Mesothelial cell of epicardium (in vitro differentiated cells): Measurements from ENCODE around the gene SETMAR. TPM values are rescaled to one million over a fixed set of nuclear protein-coding genes. Genes with fewer than 3 reads are reported as not detected.
A peak's percentile ranks its signal among the peaks of the same experiment; 100 is the strongest.

Experiments used
- DNase-seq, 2 experiments: peaks; one replicate each; pipeline ENCODE4 v3.0.0; 2021; ENCODE audit warnings: low spot score in 2 of 2; ENCODE audit not compliant: unreplicated experiment in 2 of 2
- H3K27ac Mint-ChIP-seq: 2 replicates; pipeline ENCODE4 v1.8.0; 2021; ENCODE audit warnings: mixed read lengths
- H3K27me3 Mint-ChIP-seq: 2 replicates; pipeline ENCODE4 v1.8.0; 2021; ENCODE audit warnings: low read depth, mixed read lengths
- H3K36me3 Mint-ChIP-seq: 2 replicates; pipeline ENCODE4 v1.8.0; 2021; ENCODE audit warnings: mixed read lengths
- H3K4me1 Mint-ChIP-seq: 2 replicates; pipeline ENCODE4 v1.8.0; 2021; ENCODE audit warnings: mixed read lengths
- H3K4me3 Mint-ChIP-seq: 2 replicates; pipeline ENCODE4 v1.8.0; 2021; ENCODE audit warnings: mild to moderate bottlenecking, moderate library complexity, mixed read lengths
- H3K9me3 Mint-ChIP-seq: 2 replicates; pipeline ENCODE4 v1.8.0; 2021; ENCODE audit warnings: mixed read lengths
- CTCF ChIP-seq: fragments of 200-600 bp; sonication (generic); IDR thresholded peaks from one replicate; pipeline ENCODE4 v1.5.0; 2021; ENCODE audit warnings: antibody characterized with exemption; ENCODE audit not compliant: unreplicated experiment
- total RNA-seq: library from RNA; stranded (reverse); gene quantifications from 3 replicates; pipeline ENCODE4 v1.2.1, GENCODE V29; 2021

SETMAR gene
- total RNA-seq, 1 donor from 2014 or later = 32.3 TPM

- peaks cover 16% of the 10 kb centered on the region for H3K36me3 Mint-ChIP-seq
- no peak for DNase-seq
- no peak overlapping the region for H3K4me3 Mint-ChIP-seq
- no peaks in the 10 kb centered on the region for H3K9me3 Mint-ChIP-seq
- peaks cover 56% of the 10 kb centered on the region for H3K4me1 Mint-ChIP-seq
- no peaks in the 10 kb centered on the region for H3K27me3 Mint-ChIP-seq
- no peak for TF ChIP-seq CTCF
- H3K27ac Mint-ChIP-seq = peak overlapping the region; percentile 27
Measured at GRCh38 chr3:4306860-4307259, 3.7 kb downstream of the SETMAR start.

- Mint-ChIP-seq H3K36me3 (peaks cover 31% of the 10 kb centered on the region), H3K27ac (no peak overlapping the region), H3K27me3 (no peaks in the 10 kb centered on the region), H3K4me1 (peaks cover 61% of the 10 kb centered on the region), H3K4me3 (no peak overlapping the region), H3K9me3 (no peaks in the 10 kb centered on the region)
- no peak for DNase-seq
- TF ChIP-seq CTCF = no peak
Measured at GRCh38 chr3:4309491-4310128, 6.4 kb downstream of the SETMAR start.

DNA sequence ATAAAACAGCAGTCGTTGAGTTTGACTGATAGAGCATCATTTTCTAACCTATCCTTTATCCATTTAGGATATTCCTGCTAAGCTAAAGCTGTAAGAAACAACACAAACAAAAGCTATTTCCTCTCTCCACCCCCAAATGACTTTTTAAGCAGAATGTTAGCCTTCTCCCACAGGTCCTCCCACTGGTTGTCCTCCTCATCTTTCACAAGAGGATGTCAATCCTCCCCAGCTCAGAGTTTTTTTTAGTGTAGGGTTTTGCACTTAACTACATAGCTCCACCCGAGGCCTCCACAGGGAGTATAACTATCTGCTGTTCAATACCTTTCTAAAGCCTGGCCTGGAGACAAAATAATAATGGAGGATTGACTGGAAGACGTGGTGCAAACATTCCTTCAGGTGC, 7.8 kb downstream of the SETMAR start:
- Mint-ChIP-seq H3K4me1 (peaks cover 51% of the 10 kb centered on the region), H3K4me3 (no peak overlapping the region), H3K9me3 (peaks cover 4% of the 10 kb centered on the region), H3K27ac (peak overlapping the region; percentile 41), H3K36me3 (peaks cover 36% of the 10 kb centered on the region), H3K27me3 (no peaks in the 10 kb centered on the region)
- no peak for TF ChIP-seq CTCF
- no peak for DNase-seq

DNA sequence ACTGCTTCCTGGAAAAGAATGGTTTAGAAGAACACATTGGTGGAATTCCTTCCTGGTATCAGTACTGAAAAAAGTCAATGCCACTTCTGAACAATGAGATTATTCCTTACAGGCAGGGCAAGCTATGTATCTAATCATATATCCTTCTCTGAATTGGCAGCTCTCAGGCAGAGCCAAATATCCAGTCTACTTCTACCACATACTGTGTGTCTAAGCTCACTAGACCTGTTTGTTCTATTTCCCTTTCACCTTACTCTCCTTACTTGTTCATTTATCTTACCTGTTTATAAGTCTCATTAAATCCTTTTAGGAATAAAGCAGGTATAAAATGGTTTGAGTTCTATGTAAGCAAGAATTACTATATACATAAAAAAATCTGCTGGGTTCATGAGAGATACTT, 8.3 kb downstream of the SETMAR start:
- H3K36me3 Mint-ChIP-seq = peaks cover 41% of the 10 kb centered on the region
- no peak for TF ChIP-seq CTCF
- H3K4me1 Mint-ChIP-seq = peaks cover 46% of the 10 kb centered on the region
- H3K27me3 Mint-ChIP-seq = no peaks in the 10 kb centered on the region
- H3K27ac Mint-ChIP-seq = peak overlapping the region; percentile 41
- H3K4me3 Mint-ChIP-seq = no peak overlapping the region
- DNase-seq = no peak
- H3K9me3 Mint-ChIP-seq = peaks cover 7% of the 10 kb centered on the region

- TF ChIP-seq CTCF = no peak
- peaks cover 36% of the 10 kb centered on the region for H3K4me1 Mint-ChIP-seq
Measured at GRCh38 chr3:4313606-4314293, 10.6 kb downstream of the SETMAR start.

More at GRCh38 chr3:4313606-4314293, 10.6 kb downstream of the SETMAR start:
- H3K36me3 Mint-ChIP-seq = peaks cover 47% of the 10 kb centered on the region
- H3K9me3 Mint-ChIP-seq = peaks cover 17% of the 10 kb centered on the region
- no peaks in the 10 kb centered on the region for H3K27me3 Mint-ChIP-seq
- H3K4me3 Mint-ChIP-seq = no peak overlapping the region
- DNase-seq = no peak
- peak overlapping the region; percentile 75 for H3K27ac Mint-ChIP-seq
